ENCODE data around the gene TMEM273.

TMEM273 gene

DNA sequence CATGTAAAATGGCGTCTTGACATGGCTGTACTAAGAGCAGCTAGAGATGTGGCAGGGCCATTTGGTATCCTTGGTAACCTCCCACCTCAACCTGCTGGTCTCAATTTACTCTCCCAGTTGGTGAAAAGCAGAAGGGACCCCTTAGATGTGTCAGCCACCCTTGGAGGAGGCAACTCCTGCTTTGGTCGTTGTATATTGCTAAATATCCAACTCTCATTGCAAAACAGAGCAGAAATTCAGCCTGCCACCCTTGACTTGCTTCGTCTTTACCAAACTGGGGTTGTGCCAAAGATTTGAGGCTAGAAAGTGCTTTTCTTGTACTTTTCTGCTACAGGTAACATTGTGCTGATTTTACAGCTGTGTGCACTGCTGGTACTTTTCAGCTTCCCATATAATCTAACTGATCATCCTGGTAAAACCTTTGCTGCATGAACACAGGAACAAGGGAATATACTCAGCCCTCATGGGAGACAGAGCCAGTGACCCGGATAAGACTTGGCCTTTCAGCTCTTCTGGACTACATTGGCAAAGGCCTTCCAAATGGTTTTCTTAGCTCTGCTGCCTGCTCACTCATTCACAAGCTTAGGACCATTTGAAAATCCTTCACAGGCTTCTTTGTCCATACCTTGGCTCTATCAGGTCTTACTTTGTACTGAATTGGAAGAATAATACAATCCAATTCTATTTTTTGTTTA lies 70.7 kb downstream of the TMEM273 start:
- no peak for DNase-seq (ENCODE audit: low read depth in 1 of 2, low spot score in 1 of 2)

DNA sequence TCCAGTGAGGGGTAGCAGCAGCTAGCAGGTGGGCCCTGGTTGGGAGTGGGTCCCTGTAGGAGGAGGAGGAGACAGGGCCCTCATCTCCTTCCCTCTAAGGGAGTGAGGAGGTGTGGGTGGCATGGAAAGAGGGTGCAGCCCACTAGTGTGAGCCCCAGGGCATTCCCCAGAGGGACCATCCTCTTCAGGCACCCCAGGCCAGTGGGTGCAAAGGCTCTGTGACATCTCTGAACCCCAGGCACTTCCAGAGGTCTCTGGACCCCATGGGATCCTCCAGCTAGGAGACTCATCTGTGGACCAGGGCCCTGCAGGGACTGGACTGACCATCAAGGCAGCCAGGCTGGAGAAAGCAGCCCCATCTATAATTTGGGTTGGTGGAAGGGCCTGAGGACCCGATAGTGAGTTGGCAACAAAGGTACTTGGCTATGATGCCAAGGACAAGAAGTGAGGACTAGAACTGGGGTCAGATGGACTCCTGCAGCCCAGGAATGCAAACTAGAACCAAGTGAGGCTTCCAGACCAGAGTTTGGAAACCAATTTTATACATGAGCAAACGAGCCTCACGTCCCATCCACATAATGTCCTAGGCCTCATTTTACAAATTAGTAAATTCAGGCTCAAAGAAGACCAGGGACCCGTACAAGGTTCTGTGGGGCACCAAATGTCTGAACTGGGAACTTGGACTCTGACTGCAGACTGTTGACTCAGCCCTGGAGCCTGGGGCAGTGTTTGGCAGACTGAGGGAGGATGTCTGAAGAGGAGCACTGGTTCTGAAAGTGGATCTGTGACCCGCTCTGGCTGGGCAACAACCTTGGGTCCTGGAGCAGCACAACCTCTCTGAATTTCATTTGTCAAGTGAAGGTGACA lies 71.4 kb downstream of the TMEM273 start:
- no peak for DNase-seq (ENCODE audit: low read depth in 1 of 2, low spot score in 1 of 2)

GRCh38 chr10:49115796-49116508 lies 72.2 kb downstream of the TMEM273 start:
- no peak for DNase-seq (ENCODE audit: low read depth in 1 of 2, low spot score in 1 of 2)

DNA sequence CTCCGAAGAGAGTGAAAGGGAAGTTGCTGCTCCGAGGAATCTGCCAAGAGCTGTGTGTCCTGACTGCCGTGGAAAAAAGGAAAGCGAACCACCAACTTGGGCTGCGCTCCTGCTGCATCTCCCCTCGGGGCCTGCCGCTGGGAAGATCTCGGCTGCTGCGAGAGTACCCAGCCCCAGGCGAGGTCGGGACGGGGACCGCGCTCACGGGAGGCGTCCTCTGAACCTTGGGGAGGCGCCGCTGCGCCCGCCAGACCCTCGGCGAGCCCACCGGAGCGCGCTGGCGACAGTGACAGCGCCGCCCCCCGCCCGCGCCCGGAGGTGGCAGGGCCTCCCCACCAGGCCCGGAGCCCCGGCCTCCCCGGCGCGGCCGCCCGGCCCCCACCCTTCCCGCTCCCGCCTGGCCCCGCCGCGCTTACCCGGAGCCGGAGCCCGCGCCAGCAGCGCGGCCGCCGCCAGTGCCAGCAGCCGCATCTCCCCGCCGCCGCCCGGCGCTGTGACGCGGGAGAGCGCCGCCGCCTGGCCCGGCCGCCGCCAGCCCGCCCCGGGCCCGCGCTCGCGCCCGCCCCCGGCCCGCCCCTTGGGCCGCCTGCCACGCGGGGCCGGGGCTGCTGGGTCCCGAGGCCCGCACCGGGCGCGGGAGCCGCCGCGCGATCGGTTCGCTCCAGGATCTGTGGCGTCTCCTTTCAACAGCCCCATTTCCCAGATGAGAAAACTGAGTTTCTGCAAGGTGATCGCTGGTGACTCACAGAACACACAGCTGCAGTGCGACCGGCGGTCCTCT lies 73.0 kb downstream of the TMEM273 start, which contains the start of gene VSTM4:
VSTM4 (minus strand) TSS at position 508 of the 781 bp plus-strand sequence; CDS start at position 471, 37 bp downstream.
- DNase-seq (ENCODE audit: low read depth in 1 of 2, low spot score in 1 of 2): no peak

DNA sequence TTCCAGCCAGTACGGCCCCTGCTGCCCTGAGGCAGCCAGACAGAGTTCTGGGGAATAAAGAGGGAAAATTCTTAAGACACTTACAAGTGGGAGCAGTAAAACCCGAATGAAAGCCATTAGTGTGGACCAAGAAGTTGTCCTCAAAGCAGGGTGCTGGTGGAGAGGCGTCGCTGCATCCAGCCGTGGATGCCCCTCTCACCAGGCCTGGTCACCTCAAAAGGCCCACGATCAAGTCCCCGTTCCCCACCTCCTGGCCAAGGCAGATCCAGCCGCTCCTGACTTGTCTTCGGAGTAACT lies 73.5 kb downstream of the TMEM273 start:
- DNase-seq (ENCODE audit: low read depth in 1 of 2, low spot score in 1 of 2): no peak

DNA sequence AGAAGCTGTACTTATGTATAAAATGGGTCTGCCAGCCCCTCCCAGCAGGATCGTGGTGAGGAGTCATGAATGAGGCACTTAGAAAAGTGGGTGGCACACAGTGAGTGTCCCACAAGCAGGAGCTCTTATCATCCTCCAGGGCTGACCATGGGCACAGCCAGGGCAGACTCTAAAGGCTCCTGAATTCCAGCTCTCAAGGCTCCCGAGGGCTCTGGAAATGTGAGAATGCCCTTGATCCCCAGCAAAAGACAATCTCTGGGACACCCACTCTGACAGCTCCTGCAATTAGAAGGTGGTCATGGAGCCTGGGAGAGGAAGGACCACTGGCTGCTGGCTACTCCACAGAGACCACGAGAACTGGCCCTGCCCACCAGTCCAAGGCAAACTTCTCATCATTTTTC lies 74.5 kb downstream of the TMEM273 start:
- DNase-seq (ENCODE audit: low read depth in 1 of 2, low spot score in 1 of 2): no peak

DNA sequence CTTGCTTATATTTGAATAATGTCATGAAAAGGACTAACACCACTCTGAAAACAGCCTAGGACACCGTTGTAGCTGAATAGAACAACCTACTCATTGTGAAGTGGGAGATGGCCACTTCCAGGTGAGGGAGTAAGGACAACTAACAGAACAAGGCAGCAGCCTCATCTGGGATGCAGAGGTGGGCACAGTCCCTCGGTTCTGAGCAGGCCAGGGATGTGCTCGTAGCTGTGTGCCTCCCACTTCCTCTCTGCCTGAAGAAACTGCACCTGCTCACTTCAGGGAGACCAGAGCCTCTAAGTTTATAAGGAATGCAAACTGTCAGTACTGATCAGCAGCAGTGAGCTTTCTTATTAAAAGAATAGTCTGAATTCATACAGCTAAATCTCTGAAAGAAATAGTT lies 75.3 kb downstream of the TMEM273 start:
- no peak for DNase-seq (ENCODE audit: low read depth in 1 of 2, low spot score in 1 of 2)

GRCh38 chr10:49112098-49112497 lies 76.1 kb downstream of the TMEM273 start:
- no peak for DNase-seq (ENCODE audit: low read depth in 1 of 2, low spot score in 1 of 2)

- DNase-seq (ENCODE audit: low read depth in 1 of 2, low spot score in 1 of 2): no peak
Measured at GRCh38 chr10:49111320-49111698, 76.9 kb downstream of the TMEM273 start.

- DNase-seq (ENCODE audit: low read depth in 1 of 2, low spot score in 1 of 2): no peak
Measured at GRCh38 chr10:49110684-49111319, 77.4 kb downstream of the TMEM273 start.

GRCh38 chr10:49109669-49110340 lies 78.4 kb downstream of the TMEM273 start:
- DNase-seq (ENCODE audit: low read depth in 1 of 2, low spot score in 1 of 2): no peak

DNA sequence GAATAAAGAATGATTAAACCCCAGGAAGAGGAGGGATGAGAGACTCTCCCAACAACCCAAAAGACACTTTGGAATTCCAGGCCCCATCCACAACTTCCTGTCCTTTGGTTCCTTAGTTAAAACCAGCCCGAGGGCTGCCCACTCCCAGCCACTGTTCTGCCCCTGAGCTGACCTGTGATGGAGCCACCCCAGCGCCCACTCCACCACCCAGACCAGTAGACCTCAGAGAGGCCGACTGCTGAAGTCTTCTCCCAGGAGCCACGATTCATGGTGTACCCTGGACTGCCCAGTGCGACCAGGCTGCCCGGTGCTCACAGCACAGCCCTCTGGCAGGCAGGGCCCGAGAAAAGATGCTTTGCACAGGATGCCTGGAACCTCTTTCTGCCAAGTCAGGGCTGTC lies 79.5 kb downstream of the TMEM273 start:
- DNase-seq (ENCODE audit: low read depth in 1 of 2, low spot score in 1 of 2): no peak

GRCh38 chr10:49107887-49108267 lies 80.3 kb downstream of the TMEM273 start:
- no peak for DNase-seq (ENCODE audit: low read depth in 1 of 2, low spot score in 1 of 2)

DNA sequence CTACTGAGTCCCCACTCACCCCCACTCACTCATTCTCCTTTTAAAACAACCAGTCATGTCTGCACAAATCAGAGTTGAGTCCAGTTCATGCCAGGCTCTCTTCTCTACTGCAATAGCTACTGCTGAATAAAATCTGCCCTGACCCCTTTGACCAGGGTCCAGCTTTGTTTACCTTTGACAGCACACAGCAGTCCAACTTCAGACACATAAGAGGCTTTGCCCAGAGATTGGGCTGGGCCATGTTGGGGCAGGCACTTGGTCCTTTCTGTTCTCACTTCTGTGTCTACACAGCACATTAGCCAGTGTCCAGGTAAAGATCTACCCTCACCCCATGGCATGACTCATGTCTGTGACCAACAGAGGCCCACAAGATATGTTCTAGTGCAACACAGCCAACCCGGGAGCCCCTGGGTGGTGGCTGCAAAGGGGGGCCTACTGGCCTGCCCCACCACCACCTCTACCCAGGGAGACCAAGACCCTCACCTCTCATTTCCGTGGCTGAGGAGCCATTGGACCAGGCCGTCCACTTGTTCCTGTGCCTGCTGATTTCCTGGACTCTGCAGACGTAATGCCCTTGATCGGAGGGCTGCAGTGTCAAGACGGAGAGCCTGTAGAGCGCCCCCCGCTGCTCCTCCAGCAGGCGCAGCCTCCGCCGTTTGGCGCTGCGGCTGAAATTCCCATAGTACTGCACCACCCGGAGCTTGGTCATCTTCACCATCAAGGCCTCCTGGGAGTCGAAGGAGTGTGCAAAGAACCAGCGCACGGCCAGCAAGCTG lies 80.9 kb downstream of the TMEM273 start:
- no peak for DNase-seq (ENCODE audit: low read depth in 1 of 2, low spot score in 1 of 2)

GRCh38 chr10:49106451-49106850 lies 81.7 kb downstream of the TMEM273 start:
- DNase-seq (ENCODE audit: low read depth in 1 of 2, low spot score in 1 of 2): no peak

DNA sequence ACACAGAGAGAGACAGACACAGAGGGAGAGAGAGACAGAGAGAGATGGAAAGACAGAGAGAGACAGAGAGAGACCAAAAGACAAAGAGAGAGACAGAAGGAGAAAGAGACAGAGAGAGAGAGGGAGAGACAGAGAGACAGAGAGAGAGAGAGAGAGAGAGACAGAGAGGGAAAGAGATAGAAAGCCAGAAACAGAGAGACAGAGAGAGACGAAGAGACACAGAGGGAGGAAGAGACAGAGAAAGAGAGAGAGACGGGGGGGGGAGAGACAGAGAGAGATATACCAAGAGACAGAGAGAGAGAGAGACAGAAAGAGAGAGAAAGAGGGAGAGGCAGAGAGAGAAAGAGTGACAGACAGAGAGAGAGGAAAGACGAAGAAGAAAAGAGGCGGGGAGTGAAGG lies 83.1 kb downstream of the TMEM273 start:
- no peak for DNase-seq (ENCODE audit: low read depth in 1 of 2, low spot score in 1 of 2)

Data from stimulated activated CD4-positive, alpha-beta T cell treated with anti-CD3 and anti-CD28 coated beads, Interleukin-15, amount 100 ng/mL, for 1 hour (primary cell).